ENCODE measurements around the gene KRT75.
"Not testable (repeated sequence)": the region's sequence is repeated elsewhere in the genome, so short reads cannot be mapped to it uniquely, and the experiment has no call there.

KRT75 gene

GRCh38 chr12:52434081-52434733 is at the start of gene KRT75:
KRT75 (minus strand) TSS chr12:52434371; CDS start chr12:52434304, 67 bp downstream.
- no peak for DNase-seq (ENCODE audit: extremely low read depth in 1 of 2, low read depth in 1 of 2)

DNA sequence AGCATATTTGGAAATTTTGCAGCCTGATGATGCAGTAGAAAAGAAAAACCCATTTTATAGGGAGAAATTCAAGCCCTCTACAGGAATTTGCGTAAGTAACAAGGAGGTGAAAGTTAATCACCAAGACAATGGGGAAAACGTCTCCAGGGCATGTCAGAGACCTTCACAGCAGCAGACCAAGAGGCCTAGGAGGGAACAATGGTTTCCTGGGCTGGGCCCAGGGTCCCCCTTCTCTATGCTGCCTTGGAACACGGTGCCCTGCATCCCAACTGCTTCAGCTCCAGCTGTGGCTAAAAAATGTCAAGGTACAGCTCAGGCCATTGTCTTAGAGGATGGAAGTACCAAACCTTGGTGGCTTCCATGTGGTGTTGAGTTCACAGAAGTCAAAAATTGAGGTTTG is 45.9 kb upstream of the KRT75 start:
- DNase-seq (ENCODE audit: extremely low read depth in 1 of 2, low read depth in 1 of 2): no peak

- DNase-seq (ENCODE audit: extremely low read depth in 1 of 2, low read depth in 1 of 2): no peak
Measured at GRCh38 chr12:52477651-52478050, 43.5 kb upstream of the KRT75 start.

DNA sequence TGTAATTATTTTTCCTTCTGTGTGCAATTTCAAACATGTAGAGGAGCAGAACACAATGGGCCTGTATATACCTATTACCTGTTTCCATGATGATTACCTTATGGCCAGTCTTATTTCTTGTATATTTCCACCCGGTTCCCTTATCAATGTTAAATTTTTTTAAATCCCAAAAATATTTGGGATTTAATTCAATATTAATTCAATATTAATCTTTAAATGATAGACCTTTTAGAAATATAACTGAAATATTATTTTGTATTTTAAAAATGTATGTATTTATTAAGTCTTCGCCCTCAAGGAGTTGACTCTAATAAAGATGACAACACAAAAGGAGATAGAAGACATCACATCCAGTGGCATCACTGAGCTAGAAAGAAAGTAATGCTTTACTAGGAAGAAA is 40.0 kb upstream of the KRT75 start:
- DNase-seq (ENCODE audit: extremely low read depth in 1 of 2, low read depth in 1 of 2): no peak

GRCh38 chr12:52473768-52474167 is 39.6 kb upstream of the KRT75 start, which contains the start of gene KRT6C:
KRT6C (minus strand) TSS chr12:52473805; CDS start chr12:52473737, 68 bp downstream.
- no peak for DNase-seq (ENCODE audit: extremely low read depth in 1 of 2, low read depth in 1 of 2)

DNA sequence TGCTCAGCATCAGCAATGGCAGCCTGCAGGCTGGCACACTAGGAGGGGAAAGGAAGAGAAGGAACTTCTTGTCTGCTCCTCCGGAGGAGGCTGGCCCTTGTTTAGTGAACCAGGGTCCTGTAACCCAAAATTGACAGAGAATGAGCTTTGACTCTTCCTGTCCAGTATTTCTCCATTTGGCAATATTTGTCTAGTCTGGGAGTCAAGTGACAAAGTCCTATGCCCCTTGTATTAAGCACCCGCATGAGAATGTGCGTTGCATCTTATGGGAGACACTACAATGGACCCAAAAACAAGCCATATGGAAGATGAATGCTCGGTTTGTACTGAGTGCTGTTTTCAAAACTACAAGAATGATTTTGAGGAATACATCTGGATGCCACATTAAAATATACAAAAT is 35.7 kb upstream of the KRT75 start:
- DNase-seq (ENCODE audit: extremely low read depth in 1 of 2, low read depth in 1 of 2): no peak

- DNase-seq (ENCODE audit: extremely low read depth in 1 of 2, low read depth in 1 of 2): no peak
Measured at GRCh38 chr12:52464897-52465296, 30.7 kb upstream of the KRT75 start.

DNA sequence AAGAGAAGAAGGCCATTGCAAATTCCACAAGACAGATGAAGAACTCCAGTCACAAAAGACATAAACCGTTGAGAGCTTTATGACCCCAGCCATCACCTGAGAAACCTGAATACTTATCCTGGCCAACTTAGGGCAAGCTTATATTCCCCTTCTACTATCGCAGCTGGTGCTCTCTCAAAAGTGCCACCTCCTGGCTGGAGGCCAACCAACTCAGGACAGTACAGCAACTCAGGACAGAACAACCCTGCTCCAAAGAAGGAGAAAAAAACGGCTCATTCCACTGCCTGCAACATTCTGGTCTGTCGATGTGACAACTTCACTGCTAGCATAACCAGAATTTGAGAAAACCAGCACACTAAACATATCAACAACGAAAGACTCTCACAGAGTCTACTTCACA is 27.5 kb upstream of the KRT75 start:
- no peak for DNase-seq (ENCODE audit: extremely low read depth in 1 of 2, low read depth in 1 of 2)

- no peak for DNase-seq (ENCODE audit: extremely low read depth in 1 of 2, low read depth in 1 of 2)
Measured at GRCh38 chr12:52458861-52459260, 24.7 kb upstream of the KRT75 start.

- DNase-seq (ENCODE audit: extremely low read depth in 1 of 2, low read depth in 1 of 2): no peak
Measured at GRCh38 chr12:52455821-52456220, 21.6 kb upstream of the KRT75 start.

DNA sequence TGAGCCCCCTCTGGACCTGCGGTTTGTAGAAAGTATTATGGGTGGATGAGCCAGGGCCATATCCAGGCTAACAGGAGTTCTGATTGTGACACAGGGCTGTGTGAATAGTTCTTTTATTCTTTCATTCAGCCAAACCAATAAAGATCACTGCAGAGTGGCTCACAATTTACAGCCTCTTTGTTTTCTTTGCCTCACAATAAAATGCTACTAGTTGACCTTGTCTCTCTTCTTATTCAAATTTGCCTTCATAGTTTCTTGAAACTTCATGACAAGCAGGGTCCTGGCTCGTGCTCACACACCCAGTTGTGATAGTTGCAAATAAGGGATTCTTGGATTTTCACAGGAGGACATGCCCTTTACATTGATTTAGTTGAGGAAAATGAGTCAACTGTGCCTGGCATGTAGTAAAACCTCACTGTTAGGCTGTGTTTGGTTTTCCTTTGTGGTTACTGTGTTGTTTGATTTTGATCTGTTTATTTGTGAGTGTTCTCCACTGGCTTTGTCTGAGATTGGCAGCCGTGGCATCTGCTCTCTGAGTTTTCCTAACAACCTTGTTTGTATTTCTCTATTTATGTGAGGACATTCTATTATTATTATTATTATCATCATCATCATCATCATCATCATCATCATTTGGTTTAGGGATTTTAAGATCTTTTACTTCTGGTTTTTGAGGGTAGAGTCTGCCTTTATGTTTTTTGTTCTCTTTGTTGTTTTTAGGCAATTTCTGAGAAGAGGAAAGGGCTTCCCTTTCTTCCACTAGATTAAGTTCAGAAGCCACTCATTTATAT is 20.4 kb upstream of the KRT75 start:
- no peak for DNase-seq (ENCODE audit: extremely low read depth in 1 of 2, low read depth in 1 of 2)

DNA sequence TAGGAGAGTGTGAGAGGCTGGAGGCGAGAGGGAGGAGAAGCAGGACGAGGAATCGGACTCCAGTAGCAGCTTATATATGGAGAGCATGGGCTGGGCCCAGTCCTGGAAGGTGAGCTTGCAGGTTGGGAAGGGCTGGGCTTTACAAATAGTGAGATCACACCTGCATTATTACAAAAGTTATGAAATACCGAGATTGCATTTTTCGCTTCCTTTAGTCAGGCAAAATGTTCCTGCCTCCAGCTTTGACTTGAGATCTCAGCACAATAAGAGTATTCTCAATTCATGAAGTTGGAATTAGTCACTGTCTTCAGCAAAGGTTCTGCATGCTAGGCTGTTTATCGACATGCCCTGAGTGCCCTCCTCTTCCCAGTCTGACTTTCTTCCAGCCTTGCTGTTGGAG is 17.9 kb upstream of the KRT75 start, which contains the start of gene KRT6B:
Gene KRT6B, minus strand, starts transcription at position 46 of the 400 bp plus-strand sequence. CDS start 68 bp downstream, outside the sequence.
- DNase-seq (ENCODE audit: extremely low read depth in 1 of 2, low read depth in 1 of 2): no peak

- no peak for DNase-seq (ENCODE audit: extremely low read depth in 1 of 2, low read depth in 1 of 2)
Measured at GRCh38 chr12:52448228-52448627, 14.1 kb upstream of the KRT75 start.

DNA sequence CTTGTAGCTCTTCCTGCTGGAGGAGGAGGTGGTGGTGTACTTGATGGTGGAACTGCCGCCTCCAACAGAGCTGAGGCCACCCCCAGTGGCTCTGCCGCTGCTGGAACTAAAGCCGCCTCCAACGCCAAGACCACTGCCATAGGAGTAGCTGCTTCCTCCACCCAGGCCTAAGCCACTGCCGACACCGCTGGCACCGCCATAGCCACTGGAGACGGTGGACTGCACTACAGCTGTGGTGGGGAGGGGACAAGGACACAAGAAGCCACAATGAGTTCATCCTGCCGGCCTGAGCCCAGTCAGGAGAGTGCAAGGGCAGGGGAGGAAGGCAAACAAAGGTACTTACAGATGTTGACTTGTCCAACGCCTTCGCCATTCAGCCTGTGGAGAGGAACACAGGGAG is 13.0 kb upstream of the KRT75 start:
- not testable (repeated sequence) for DNase-seq (ENCODE audit: extremely low read depth in 1 of 2, low read depth in 1 of 2)

- DNase-seq (ENCODE audit: extremely low read depth in 1 of 2, low read depth in 1 of 2): no peak
Measured at GRCh38 chr12:52446367-52447045, 12.3 kb upstream of the KRT75 start.

- DNase-seq (ENCODE audit: extremely low read depth in 1 of 2, low read depth in 1 of 2): no peak
Measured at GRCh38 chr12:52445876-52446275, 11.7 kb upstream of the KRT75 start.

- no peak for DNase-seq (ENCODE audit: extremely low read depth in 1 of 2, low read depth in 1 of 2)
Measured at GRCh38 chr12:52444647-52445595, 10.8 kb upstream of the KRT75 start.

- no peak for DNase-seq (ENCODE audit: extremely low read depth in 1 of 2, low read depth in 1 of 2)
Measured at GRCh38 chr12:52443966-52444365, 9.8 kb upstream of the KRT75 start.

- DNase-seq (ENCODE audit: extremely low read depth in 1 of 2, low read depth in 1 of 2): no peak
Measured at GRCh38 chr12:52442600-52443061, 8.5 kb upstream of the KRT75 start.

- DNase-seq (ENCODE audit: extremely low read depth in 1 of 2, low read depth in 1 of 2): no peak
Measured at GRCh38 chr12:52441320-52441911, 7.2 kb upstream of the KRT75 start.
